NCI-H1930 (cell line): ENCODE data around the gene KRT6A.
"Not testable (repeated sequence)": the region's sequence is repeated elsewhere in the genome, so short reads cannot be mapped to it uniquely, and the experiment has no call there.

Experiments
- DNase-seq, 2 experiments: peaks; one replicate each; lab custom pipeline; 2025; lab: John Stamatoyannopoulos, UW

The KRT6A gene

DNA sequence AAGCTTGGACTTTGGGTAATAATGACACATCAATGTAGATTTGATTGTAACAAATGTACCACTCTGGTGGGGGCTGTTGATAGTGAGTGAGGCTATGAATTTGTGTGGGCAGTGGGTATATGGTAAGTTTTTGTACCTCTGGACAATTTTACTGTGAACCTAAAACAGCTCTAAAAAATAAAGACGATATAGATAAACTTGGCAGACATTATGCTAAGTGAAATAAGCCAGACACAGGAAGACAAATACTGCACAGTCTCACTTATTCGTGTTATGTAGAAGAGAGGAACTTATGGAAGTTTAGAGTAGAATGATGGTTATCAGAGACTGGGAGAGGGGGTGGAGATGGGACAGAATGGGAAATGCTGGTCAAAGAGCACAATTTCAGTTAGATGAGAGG, 28.2 kb downstream of the KRT6A start:
- DNase-seq = no peak

DNA sequence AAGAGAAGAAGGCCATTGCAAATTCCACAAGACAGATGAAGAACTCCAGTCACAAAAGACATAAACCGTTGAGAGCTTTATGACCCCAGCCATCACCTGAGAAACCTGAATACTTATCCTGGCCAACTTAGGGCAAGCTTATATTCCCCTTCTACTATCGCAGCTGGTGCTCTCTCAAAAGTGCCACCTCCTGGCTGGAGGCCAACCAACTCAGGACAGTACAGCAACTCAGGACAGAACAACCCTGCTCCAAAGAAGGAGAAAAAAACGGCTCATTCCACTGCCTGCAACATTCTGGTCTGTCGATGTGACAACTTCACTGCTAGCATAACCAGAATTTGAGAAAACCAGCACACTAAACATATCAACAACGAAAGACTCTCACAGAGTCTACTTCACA, 31.4 kb downstream of the KRT6A start:
- no peak for DNase-seq

DNA sequence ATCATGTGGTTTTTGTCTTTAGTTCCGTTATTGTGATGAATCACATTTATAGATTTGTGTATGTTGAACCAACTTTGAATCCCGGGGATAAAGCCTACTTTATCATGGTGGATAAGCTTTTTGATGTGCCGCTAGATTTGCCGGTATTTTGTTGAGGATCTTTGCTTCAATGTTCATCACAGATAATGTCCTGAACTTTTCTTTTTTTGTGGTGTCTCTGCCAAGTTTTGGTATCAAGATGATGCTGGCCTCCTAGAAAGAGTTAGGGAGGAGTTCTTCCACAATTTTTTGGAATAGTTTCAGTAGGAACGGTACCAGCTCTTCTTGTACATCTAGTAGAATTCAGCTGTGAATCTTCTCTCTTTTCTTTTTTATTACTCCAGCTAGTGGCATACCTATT, 34.2 kb downstream of the KRT6A start:
- no peak for DNase-seq

DNA sequence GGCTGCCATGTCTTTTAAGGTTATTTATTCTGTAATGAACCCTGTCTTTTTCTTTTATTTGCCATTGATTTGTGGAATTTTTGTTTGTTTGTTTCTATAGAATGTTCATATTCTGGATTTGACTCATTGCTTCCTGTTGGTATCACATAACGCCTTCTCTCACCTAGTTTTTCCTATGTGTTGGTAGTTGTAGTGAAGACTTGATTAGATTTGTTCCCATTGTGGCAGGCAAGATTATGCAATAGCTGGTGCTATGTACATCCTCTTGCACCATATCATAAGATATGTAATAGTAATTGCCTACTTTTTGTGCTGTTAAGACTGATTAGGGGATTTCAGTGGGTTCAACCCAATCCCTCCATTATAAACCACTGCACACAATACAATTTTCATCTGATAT, 37.2 kb downstream of the KRT6A start:
- DNase-seq = peak in 1 of 2 experiments; percentile 8

DNA sequence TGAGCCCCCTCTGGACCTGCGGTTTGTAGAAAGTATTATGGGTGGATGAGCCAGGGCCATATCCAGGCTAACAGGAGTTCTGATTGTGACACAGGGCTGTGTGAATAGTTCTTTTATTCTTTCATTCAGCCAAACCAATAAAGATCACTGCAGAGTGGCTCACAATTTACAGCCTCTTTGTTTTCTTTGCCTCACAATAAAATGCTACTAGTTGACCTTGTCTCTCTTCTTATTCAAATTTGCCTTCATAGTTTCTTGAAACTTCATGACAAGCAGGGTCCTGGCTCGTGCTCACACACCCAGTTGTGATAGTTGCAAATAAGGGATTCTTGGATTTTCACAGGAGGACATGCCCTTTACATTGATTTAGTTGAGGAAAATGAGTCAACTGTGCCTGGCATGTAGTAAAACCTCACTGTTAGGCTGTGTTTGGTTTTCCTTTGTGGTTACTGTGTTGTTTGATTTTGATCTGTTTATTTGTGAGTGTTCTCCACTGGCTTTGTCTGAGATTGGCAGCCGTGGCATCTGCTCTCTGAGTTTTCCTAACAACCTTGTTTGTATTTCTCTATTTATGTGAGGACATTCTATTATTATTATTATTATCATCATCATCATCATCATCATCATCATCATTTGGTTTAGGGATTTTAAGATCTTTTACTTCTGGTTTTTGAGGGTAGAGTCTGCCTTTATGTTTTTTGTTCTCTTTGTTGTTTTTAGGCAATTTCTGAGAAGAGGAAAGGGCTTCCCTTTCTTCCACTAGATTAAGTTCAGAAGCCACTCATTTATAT, 38.5 kb downstream of the KRT6A start:
- peak; percentile 77 to 83 for DNase-seq

DNA sequence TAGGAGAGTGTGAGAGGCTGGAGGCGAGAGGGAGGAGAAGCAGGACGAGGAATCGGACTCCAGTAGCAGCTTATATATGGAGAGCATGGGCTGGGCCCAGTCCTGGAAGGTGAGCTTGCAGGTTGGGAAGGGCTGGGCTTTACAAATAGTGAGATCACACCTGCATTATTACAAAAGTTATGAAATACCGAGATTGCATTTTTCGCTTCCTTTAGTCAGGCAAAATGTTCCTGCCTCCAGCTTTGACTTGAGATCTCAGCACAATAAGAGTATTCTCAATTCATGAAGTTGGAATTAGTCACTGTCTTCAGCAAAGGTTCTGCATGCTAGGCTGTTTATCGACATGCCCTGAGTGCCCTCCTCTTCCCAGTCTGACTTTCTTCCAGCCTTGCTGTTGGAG, 41.0 kb downstream of the KRT6A start, which contains the start of gene KRT6B:
TSS of gene KRT6B (minus strand) at position 46 of the 400 bp plus-strand sequence. CDS start 68 bp downstream, outside the sequence.
- no peak for DNase-seq

DNA sequence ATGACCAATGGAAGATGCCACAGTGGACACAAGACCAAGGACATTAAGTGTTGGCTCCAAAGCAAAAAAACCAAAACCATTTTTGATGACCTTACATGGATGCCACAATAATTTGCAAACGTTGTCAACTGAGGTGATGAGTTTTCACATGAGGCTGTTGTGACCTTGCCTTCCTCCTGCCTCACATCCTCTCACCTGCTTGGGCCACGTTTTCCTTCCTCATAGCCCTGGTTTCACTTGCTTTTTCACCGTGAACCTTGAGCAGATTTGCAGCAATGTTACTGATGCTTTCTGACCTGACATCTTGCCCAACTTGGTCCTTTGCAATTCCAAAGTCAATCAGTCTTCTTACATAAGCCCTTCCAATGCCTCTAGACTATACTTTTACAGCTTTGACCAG, 44.8 kb downstream of the KRT6A start:
- no peak for DNase-seq

DNA sequence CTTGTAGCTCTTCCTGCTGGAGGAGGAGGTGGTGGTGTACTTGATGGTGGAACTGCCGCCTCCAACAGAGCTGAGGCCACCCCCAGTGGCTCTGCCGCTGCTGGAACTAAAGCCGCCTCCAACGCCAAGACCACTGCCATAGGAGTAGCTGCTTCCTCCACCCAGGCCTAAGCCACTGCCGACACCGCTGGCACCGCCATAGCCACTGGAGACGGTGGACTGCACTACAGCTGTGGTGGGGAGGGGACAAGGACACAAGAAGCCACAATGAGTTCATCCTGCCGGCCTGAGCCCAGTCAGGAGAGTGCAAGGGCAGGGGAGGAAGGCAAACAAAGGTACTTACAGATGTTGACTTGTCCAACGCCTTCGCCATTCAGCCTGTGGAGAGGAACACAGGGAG, 45.9 kb downstream of the KRT6A start:
- not testable (repeated sequence) for DNase-seq

DNA sequence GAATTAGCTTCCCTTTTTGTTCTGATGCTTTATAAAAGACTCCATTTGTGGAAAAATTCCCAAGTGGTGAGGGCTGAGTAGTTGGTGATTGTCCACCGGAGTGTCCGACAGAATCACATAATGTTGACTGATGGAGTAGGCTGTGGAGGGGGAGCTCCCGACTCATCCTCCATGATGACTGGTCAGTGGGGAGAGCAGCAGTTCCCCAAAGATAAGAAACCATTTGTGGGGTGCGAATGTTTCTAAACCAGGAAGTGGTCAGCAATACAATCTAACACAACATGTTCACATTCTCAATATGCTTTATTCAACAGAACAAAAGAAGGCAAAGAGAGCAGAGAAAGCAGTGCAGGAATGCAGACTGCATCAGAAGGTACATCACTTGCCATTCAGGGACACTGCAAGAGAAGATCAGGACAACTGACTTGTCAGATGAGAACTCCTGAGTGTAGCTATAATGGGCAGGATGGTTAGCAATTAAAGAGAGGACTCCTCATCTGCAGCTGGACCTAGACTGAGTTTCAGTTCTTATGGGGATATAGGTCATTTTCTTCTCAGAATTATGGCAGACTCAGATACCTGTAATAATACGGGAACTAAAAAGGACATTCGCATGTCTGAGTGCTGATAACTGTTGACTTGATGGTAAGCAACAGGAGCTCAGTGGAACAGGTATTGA, 46.6 kb downstream of the KRT6A start:
- DNase-seq = no peak

DNA sequence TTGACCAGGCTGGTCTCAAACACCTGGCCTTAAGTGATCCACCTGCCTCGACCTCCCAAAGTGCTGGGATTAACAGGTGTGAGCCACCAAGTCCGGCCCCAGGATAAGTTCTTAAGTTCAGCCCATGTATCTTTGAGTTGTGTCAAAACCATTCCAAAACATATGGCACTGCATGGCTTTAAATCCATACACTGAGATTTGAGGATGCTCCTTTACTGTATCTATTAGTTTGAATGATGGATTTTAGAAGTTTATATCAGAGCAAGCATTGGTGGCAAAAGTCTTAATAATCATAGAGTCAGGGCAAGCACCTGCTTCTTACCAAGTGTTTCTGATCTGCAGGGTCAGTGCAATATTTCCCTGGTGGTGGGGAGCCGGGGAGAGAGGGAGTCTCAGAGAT, 47.2 kb downstream of the KRT6A start:
- DNase-seq = no peak

DNA sequence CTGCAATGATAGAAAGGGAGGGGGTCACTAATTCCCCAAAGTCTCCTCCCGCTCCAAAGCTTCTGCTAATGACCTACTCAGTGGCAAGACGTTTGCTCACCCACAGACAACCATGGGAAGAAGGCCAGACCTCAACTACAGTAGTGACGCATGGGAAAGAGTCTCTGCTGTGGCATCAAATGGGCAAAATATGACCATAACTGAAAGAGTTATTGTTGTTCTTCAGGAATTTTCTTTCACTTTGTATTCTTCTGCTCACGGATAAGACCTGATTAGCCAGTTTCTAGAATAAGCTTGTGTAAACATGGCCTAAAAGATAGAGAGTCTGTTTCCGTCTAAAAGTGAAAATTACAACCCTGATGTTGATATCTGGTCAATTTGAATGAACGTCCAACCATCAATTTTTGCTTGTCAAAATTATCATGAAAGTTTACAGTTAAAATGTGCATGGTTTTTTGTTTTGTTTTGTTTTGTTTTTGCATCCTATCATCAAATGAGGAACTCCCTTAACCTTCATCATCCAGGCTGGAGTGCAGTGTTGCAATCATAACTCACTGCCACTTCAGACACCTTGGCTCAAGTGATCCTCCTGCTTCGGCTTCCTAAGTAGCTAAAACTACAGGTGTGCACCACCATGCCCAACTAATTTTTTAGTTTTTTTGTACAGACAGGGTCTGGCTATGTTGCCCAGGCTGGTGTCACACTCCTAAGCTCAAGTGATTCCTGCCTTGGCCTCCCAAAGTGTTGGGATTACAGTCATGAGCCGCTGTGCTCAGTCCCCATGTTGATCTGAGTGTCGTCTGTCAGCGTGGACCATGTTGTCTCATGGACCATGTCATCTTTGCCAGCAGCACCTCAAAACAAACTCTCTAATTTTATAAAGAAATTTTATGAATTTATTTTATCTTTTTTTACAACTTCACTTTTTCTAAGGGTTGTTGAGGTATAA, 48.1 kb downstream of the KRT6A start:
- DNase-seq = no peak

DNA sequence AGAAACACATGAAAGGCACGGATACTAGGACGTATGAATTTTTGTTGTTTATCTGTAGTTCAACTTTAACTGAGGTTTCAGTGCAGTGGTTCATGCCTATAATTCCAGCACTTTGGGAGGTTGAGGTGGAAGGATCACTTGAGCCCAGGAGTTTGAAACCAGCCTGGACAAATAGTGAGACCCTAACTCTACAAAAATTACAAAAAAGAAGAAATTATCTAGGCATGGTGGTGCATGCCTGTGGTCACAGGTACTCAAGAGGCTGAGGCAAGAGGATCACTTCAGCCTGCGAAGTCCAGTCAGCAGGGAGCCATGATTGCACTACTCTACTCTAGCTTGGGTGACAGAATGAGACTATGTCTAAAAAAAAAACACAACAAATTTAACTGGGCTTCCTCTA, 49.1 kb downstream of the KRT6A start:
- DNase-seq = no peak

DNA sequence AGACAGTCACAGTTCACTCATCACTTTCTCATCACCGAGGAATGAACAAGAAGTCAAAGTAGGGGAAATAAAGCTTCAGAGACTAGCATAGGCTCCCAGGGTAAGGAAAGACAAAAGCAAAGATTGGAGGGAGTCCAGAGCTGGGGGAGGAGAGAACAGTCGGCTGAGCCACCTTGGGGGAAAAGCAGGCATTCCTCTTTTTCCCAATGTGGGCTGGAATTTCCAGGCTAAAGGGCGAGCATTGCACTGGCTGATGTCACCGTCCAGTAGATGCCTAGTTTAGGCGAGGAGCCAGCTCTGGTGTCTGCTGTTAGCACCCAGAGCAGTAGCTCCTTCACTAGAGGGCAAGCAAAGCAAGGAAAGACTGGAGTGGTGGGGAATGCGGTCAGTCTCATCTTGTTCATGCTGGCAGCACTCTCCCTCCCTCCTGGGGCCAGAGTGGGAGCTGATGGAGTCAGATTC, 50.4 kb downstream of the KRT6A start:
- no peak for DNase-seq

DNA sequence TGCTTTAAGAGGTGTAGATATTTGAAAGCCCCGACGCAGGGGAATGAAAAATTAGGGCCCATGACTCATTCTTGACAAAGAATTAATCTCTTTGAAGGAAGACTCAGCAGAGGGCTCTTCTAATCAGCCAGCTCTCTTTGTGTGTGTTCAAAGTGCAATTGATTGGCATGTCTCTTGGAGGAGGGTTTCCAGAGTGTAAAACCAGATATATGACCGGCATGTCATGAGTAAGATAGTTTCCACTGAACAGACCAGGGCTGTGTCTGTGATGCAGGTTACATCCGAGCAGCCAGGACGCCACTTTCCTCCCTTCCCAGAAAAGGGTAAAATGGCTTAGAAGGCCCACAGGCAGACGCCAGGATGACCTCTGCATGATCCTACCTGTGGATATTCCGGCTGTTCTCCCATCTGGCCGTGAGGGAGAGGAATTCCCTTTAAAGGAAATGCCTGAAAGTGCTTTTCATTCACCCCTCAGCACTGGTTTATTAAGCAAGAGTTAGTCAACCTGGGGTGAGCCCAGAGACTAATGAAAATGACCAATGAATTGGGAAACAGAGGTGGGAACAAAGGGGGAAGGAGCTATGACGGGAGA, 51.6 kb downstream of the KRT6A start:
- no peak for DNase-seq

DNA sequence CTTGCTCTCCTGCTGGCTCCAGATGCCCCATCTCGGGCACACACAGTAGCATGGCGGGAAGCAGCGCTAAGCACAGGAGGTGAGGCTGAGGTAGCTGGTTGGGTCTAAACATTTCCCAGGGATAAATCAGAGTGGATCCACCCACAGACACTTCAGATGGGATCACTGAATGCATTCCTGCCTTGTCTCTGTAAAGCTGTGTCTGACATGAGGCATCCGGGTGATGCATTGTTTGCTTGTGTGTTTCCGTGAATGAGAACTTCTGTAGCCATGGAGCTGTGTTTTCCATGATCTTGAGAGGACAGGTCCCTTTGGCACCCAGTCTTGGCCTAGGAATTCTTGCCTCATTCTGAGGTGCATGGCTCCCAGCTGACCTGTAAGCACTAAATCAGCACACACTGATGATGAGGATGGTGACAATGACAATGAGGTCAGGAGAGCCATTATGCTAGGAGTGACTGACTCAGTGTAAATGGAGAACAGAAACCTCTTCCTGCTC, 52.2 kb downstream of the KRT6A start:
- DNase-seq = no peak

DNA sequence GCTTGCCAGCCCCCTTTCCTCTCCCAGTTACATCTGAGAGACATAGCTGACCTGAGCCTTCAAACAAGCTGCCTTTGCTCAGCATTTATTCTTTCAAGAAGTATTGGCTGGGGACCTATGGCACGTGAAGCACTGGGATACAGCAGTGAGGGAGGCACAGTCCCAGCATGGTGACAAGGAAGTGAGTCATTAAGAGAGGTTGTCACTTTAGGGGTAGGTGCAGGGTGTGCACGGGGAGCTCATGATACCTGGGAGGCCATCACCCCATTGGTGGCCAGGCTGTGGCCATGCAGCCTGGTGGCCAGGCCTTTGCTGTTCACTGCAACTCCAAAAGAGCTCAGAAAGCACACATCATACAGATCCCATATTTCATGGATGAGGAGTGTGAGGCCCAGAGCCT, 53.2 kb downstream of the KRT6A start:
- DNase-seq = no peak

DNA sequence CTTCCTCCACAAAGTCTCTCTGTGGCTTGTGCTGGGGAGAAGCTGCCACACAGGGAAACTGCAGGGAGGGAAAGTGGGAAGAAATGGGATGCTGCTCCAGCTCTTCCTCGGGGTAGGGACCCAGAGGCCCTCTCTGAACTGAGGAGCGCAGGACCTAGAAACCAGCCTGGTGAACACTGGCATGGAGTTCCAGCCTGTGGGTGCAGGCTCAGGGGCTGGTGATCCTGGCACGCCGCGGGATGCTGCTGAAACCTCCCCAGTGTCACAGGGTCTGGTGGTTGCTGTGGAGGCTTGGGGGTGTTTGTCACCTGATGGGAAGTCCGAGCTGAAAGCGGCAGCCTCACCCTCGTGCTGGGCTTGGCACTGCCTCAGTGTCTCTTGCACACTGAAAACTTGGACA, 53.6 kb downstream of the KRT6A start:
- no peak for DNase-seq

DNA sequence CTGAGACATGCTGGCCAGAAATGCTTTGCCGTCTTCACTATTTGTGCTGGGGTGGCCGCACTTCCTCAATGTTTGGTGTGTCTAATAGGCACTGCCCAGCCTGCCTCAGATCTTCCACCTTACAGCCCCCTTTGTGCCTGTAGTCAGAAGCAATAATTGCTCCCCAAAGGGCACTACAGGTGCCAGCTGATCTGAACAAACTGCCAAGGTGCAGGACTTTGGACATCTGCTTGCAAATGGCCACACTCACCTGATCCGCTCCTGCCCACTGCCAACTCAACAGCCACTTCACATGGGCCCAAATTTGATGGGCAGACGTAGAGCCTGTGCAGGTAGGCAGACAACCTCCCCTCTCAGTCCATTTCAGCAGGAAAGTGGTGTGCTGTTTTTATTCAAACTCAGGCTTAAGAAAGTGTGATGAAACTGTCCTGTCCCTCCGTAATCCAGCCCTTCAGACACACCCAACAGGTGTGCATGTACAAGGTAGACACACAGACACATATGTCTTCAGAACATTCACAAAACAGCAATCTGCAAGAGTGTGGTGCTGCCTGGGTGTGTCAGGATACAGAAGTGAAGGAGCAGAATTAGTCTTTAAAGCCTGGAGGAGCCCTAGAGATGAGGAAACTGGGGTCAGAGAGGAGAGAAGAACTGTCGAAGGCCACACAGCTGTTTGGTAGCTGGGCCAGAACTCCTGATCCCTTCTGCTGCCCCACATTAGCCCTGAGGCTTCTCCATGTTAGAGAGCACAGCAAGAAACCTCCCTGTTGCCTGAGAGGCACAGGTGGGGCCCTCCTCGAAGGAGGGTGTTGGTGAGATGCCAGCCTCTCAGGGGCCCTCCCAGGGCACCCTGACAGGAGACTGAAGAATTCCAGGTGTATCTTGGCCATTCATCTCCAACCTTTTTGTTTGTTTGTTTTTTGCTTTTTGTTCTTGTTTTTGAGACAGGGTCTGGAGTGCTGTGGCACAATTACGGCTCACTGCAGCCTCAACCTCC, 54.5 kb downstream of the KRT6A start:
- DNase-seq = no peak

DNA sequence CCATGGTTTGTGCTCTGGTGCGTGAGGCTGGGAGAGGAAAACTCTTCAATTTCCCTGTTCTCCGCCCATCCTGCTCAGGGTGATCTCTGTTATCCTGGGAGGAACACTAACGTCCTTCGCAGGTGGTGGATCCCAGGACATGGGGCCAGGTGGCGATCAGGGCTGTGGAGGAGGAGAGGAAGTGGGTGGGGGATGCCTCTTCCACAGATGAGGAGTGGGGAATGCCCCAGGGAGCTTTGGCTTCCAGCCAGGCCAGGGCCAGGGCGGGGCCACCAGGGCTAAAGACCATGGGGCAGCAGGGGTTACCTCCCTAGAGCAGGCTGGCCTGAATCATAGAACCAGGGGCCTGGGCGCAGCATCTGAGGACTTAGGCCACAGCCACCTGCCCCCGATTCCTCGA, 55.5 kb downstream of the KRT6A start:
- no peak for DNase-seq
